ENCODE measurements around the gene MYO7A.

MYO7A gene

DNA sequence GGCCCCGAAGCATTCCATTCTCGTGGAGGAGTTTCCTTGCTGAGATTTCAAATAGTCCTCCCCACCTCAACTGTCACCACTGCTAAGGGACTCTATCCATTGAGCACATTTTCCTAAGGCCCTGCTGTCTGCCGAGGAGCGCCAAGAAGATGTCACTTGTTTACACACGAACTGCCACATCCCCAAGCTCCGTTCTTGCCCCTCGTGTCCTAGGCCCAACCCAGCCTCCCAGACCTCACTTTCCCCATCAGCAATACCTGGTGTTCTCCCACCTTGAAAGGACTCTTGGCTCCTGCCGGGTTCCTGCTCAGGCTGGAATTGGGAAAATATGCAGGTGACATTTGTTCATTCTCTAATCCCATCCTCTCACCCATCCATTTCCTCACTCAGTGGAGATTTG lies 4.0 kb upstream of the MYO7A start:
- DNase-seq: no peak
- TF ChIP-seq GATA1 (IDR thresholded peaks at IDR 0.05; ENCODE audit: low read depth, low read length) (no peak), POLR2A (IDR thresholded peaks at IDR 0.05; ENCODE audit: low read length) (no peak)

DNA sequence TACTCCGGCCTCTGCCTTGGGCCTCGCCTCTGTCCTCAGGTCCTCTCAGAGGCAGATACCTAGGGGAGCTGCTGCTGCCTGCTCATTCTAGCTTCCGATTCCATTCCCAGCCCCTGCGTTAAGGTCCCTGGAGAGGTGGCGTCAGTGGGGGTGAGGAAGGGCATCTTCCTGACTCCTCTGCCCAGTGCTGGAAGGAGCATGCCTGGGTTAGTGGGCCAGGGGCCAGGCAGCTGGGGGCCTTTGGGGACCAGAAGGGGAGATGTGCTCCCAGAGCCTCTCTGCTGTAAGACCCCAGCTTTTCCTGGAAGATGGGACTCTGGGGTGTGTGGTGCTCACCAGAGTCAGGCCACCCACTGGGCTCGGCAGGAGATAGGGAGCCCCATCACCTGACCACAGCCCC lies 3.6 kb upstream of the MYO7A start:
- TF ChIP-seq POLR2A (IDR thresholded peaks at IDR 0.05; ENCODE audit: low read length) (no peak), GATA1 (IDR thresholded peaks at IDR 0.05; ENCODE audit: low read depth, low read length) (no peak)
- no peak for DNase-seq

DNA sequence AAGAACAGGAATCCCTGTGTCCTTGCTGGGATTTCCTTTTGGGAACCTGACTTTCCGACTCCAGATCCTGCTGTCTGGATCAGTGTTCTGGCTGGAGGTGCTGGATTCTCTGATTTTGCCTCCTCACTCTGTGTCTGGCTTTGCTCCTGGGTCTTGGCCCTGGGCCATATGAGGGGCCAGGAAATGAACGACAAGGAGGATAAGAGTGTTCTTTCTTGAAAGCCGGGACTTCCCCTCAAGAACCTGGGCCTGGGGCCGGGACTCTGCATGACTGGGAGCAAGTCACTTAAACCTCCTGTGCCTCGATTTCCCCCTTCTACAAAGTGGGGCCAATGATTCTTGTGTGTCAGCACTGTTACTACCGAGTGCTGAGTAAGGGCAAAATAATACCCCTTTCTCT lies 2.9 kb upstream of the MYO7A start:
- TF ChIP-seq POLR2A (IDR thresholded peaks at IDR 0.05; ENCODE audit: low read length): no peak
- no peak for TF ChIP-seq GATA1 (IDR thresholded peaks at IDR 0.05; ENCODE audit: low read depth, low read length)
- DNase-seq: no peak

DNA sequence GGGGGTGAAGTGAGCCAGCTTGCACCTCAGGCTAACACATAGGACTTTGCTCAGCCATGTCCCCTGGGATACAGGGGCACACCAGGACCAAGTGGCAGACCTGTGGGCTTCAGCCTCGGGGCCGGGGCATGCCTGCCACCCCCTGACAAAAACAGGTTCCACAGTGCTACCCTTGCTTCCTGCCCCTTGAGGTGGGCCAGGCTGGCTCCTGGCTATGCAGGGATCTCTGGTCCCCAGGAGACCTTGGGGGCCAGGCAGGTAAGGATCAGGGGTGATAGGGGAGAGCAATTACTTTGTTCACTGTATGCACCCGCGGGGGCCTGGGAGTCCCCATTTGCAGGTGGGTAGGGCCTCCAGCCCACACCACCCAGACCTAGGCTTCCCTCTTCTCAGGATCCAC lies 2.4 kb upstream of the MYO7A start:
- TF ChIP-seq POLR2A (IDR thresholded peaks at IDR 0.05; ENCODE audit: low read length) (no peak), GATA1 (IDR thresholded peaks at IDR 0.05; ENCODE audit: low read depth, low read length) (no peak)
- DNase-seq: no peak

DNA sequence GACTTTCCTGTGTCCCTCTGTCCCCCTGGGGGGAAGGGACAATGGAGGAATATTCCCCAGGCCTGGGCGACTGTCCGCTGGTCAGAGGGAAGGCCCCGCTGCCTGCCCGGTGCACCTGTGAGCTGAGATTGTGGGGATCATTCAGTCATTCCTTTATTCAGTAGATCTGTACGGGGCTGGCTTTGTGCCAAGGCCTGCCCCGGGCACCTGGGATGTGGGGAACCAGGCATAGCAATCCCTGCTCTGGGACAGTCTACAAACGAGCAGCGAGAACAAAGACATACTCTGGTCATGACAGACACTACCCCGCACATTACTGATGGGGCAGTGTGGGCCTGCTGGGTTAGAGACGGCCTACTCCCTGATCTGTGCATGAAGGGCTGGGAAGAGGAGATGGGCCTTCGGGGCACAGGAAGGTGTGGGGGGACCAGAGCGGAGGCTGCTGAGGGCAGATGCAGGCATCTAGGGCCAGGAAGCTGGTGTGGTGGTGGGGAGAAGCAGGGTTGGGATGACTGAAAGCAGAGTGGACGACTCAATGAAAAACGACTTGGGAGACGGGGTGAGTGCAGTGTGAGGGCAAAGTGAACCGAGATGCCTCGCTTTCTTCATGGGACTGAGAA lies 1.8 kb upstream of the MYO7A start:
- TF ChIP-seq GATA1 (IDR thresholded peaks at IDR 0.05; ENCODE audit: low read depth, low read length) (no peak), POLR2A (IDR thresholded peaks at IDR 0.05; ENCODE audit: low read length) (no peak)
- no peak for DNase-seq

DNA sequence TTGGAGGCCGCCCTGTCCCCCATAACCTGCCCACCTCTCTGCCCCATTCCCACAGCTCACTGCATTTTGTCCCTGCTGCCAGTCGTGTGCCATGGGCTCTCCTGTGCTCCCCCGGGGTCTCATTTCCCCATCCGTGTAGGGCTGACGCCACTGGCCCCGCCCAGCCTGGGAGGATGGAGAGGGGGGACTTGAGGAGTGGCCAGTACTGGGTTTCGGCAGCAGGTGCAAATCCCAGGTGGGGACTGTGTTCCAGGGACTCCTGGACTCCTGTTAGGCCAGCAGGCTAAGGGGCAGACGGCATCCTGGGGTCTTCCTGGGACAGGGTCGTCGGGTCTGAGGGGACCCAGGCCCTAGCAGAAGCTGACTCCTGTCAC lies 1.2 kb upstream of the MYO7A start:
- TF ChIP-seq GATA1 (IDR thresholded peaks at IDR 0.05; ENCODE audit: low read depth, low read length): no peak
- TF ChIP-seq POLR2A (IDR thresholded peaks at IDR 0.05; ENCODE audit: low read length): no peak
- no peak for DNase-seq

DNA sequence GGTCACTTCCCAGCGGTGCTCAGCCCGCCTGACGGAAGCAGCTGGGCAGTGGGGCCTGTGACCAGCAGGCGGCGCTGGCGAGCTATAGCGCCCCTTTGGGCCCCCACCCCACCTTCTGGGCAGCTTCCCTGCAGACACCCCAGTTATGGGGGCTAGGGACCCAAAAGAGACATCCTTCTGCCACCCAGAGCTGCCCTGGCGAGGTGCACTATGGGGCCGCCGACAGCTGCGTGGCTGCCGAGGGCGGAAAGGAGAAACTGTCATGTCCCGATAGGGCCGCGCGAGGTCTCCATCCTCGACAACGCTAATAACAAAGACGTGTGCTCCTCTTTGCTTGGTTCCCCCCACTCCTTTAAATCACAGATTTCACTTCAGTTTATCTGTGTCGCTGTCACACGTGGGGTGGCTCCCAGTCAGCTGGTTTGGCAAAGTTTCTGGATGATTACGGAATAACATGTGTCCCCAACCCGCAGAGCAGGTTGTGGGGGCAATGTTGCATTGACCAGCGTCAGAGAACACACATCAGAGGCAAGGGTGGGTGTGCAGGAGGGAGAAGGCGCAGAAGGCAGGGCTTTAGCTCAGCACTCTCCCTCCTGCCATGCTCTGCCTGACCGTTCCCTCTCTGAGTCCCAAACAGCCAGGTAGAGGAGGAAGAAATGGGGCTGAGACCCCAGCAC lies 673 bp upstream of the MYO7A start:
- peak; percentile 38 to 64 for DNase-seq
- TF ChIP-seq POLR2A (IDR thresholded peaks at IDR 0.05; ENCODE audit: low read length): no peak
- no peak for TF ChIP-seq GATA1 (IDR thresholded peaks at IDR 0.05; ENCODE audit: low read depth, low read length)

DNA sequence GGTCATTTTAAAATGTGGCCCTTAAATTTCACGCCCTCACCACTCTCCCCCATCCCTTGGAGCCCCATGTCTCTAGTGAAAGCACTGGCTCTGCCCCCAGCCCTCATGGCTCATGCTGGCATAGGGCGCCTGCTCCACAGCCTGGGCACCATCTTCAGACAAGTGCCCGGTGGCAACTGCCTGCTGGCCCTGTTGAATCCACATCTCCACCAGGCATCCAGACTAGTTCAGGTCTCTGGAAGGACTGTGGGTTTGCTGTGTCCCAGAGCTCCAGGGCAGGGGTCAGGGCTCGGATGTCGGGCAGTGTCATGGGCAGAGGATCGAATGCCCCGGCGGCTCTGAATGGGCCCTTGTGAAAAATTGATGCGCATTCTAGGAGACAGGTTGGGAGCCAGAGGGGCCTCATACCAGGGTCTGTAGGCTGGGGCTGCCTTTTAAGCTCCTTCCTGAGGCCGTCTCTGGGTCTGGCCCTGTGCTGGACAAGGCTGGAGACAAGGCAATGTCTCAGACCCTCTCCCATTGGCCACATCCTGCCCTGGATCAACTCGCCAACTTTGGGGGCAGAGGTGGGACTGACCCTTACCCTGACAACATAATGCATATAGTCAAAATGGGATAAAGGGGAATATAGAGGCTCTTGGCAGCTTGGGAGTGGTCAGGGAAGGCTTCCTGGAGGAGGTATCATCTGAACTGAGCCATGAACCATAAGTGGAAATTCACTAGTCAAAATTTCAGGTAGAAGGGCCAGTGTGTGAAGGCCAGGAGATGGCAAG lies 1.2 kb downstream of the MYO7A start:
- no peak for DNase-seq
- TF ChIP-seq GATA1 (IDR thresholded peaks at IDR 0.05; ENCODE audit: low read depth, low read length) (no peak), POLR2A (IDR thresholded peaks at IDR 0.05; ENCODE audit: low read length) (no peak)

DNA sequence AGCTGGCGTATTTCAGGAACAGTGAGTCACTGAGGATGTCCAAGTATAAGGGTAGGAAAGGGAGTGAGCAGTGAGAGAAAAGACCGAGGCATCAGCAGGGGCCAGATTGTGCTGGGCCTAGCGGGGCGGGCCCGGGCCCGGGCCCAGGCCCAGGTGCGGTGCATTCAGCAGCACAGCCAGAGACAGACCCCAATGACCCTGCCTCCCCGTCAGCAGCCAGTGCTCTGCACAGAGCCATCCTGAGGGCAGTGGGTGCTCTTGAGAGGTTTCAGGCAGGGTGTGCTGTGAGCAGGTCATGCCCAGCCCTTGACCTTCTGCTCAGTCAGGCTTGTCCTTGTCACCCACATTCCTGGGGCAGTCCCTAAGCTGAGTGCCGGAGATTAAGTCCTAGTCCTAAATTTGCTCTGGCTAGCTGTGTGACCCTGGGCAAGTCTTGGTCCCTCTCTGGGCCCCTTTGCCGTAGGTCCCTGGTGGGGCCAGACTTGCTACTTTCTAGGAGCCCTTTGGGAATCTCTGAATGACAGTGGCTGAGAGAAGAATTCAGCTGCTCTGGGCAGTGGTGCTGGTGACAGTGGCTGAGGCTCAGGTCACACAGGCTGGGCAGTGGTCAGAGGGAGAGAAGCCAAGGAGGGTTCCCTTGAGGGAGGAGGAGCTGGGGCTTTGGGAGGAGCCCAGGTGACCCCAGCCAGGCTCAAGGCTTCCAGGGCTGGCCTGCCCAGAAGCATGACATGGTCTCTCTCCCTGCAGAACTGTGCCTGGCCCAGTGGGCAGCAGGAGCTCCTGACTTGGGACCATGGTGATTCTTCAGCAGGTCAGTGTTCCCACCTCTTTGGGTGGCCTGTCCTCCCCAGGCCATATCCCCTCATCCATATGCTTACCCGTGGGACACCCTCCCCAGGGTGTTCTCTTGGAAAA lies 2.1 kb downstream of the MYO7A start:
- no peak for DNase-seq
- TF ChIP-seq POLR2A (IDR thresholded peaks at IDR 0.05; ENCODE audit: low read length) (no peak), GATA1 (IDR thresholded peaks at IDR 0.05; ENCODE audit: low read depth, low read length) (no peak)

DNA sequence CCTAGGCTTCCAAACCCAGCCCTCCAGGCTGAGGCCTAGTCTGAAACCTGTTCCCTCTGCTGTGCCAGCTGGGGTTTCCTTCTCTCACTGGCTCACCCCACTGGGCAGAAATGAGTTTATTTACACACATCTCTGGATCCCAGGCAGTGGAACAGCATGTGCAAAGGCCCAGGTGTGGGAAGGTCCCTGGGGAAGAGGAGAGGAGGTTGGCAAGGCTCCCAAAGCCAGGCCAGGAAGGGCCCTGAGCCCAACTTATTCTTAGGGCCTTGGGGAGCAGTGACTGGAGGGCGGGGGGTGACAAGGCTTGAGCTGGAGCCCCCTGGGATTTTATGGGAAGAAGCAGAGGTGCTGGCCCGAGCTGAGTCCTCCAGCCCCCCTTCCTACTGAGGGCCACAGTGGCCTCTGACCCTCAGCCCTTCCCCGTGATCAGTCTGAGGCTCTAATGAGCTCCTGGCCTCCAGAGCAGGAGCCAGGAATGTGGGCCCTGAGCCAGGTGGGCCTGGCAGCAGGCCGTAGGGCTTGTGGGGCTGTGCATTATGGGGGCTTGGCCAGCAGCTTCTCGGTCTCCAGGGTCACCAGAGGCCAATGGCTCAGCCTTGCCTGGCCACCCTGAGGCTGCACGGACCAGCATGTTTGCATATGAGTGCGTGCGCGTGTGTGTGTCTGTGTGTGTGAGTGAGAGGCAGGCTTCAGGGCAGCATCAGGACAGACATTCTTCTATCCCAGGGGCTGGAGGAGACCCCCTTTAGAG lies 2.9 kb downstream of the MYO7A start:
- TF ChIP-seq GATA1 (IDR thresholded peaks at IDR 0.05; ENCODE audit: low read depth, low read length): no peak
- no peak for TF ChIP-seq POLR2A (IDR thresholded peaks at IDR 0.05; ENCODE audit: low read length)
- DNase-seq: no peak

DNA sequence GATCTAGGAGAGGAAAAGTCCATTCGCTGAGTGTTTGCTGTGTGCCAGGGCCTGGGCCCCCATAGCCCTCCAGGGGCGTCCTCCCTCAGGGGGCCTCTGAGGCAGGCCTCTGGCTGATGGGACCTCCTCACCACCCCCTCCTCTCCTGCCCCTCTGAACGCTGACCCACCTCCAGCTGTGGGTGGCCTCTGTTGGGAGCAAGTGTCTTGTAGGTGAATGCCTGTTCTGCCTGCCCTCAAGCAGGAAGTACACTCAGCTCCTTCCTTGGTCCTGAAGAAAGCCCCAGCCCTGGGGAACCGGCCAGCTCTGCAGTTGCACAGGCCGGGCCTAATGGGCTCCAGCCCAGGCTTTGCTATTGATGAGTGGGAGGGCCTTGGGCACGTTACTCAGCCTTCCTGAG lies 3.5 kb downstream of the MYO7A start:
- TF ChIP-seq POLR2A (IDR thresholded peaks at IDR 0.05; ENCODE audit: low read length) (no peak), GATA1 (IDR thresholded peaks at IDR 0.05; ENCODE audit: low read depth, low read length) (no peak)
- no peak for DNase-seq

DNA sequence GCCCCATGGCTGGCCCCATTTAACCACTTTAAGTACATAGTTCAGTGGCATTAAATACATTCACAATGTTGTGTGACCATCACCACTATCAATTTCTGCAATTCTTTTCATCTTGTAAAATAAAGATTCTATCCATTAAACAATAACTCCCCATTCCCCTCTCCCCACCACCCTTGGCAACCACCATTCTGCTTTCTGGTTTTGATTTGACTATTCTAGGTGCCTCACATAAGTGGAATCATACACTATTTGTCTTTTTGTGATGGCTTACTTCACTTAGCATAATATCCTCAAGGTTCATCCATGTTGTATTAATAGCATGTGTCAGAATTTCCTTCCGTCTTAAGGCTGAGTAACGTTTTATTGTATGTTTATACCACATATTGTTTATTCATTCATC lies 7.0 kb downstream of the MYO7A start:
- TF ChIP-seq GATA1 (IDR thresholded peaks at IDR 0.05; ENCODE audit: low read depth, low read length) (no peak), POLR2A (IDR thresholded peaks at IDR 0.05; ENCODE audit: low read length) (no peak)
- DNase-seq: no peak

DNA sequence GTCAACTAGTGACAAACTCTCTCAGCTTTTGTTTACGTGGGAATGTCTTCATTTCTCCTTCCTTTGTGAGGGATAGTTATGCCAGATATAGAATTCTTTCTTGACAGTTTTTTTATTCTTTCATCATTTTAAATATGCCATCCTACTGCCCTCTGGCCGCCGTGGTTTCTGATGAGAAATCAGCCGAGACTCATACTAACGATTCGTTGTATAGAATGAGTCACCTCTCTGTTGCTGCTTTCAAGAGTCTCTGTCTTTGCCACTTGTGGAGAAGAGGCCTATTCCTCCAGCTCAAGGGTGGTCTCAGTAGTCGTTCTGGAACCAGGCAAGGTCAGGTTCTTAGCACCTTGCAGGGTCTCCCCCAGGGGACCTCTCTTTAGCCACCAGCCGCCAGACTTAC lies 8.0 kb downstream of the MYO7A start:
- no peak for DNase-seq
- TF ChIP-seq GATA1 (IDR thresholded peaks at IDR 0.05; ENCODE audit: low read depth, low read length): no peak
- TF ChIP-seq POLR2A (IDR thresholded peaks at IDR 0.05; ENCODE audit: low read length): no peak

All from erythroblast (primary cell).